VCaP (cell line): ENCODE results near the gene PTTG1IP.
A peak's percentile ranks its signal among the peaks of the same experiment; 100 is the strongest.

Experiments used
- H3K27ac ChIP-seq: fragments of 450-650 bp; 2 replicates; pipeline ENCODE4 v1.5.1; 2017
- TF ChIP-seq, protein P1 (sequence below): fragments of 450-650 bp; conservative IDR thresholded peaks from 2 replicates; pipeline ENCODE4 v1.5.1; 2017; ENCODE audit warnings: mild to moderate bottlenecking, moderate library complexity

The PTTG1IP gene

DNA sequence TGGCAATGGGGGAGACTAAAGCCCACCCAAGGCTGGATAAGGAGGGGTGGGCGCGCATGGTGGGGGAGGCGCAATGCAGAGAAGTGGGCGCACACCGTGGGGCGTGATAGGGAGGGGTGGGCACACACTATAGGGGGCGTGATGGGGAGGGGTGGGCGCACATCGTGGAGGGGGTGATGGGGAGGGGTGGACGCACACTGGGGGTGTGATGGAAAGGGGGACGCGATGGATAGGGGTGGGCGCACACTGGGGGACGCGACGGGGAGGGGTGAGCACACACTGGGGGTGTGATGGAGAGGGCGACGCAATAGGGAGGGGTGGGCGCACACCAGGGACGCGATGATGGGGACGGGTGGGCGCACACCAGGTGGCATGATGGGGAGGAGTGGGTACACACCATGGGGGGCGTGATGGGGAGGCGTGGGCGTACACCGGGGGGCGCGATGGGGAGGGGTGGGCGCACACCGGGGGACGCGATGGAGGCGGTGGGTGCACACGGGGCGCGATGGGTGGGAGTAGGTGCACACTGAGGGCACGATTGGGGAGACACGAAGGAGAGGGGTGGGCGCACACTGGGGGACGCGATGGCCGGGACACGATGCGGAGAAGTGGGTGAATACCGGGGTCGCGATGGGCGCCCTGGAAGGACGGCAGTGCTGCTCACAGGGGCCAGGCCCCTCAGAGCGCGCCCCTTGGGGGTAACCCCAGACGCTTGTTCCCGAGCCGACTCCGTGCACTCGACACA lies 56.6 kb downstream of the PTTG1IP start:
- TF ChIP-seq, protein P1, sequence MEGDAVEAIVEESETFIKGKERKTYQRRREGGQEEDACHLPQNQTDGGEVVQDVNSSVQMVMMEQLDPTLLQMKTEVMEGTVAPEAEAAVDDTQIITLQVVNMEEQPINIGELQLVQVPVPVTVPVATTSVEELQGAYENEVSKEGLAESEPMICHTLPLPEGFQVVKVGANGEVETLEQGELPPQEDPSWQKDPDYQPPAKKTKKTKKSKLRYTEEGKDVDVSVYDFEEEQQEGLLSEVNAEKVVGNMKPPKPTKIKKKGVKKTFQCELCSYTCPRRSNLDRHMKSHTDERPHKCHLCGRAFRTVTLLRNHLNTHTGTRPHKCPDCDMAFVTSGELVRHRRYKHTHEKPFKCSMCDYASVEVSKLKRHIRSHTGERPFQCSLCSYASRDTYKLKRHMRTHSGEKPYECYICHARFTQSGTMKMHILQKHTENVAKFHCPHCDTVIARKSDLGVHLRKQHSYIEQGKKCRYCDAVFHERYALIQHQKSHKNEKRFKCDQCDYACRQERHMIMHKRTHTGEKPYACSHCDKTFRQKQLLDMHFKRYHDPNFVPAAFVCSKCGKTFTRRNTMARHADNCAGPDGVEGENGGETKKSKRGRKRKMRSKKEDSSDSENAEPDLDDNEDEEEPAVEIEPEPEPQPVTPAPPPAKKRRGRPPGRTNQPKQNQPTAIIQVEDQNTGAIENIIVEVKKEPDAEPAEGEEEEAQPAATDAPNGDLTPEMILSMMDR, result no peak
- peak overlapping the region; percentile 87; the same call in 1 of the 2 replicates for H3K27ac ChIP-seq

DNA sequence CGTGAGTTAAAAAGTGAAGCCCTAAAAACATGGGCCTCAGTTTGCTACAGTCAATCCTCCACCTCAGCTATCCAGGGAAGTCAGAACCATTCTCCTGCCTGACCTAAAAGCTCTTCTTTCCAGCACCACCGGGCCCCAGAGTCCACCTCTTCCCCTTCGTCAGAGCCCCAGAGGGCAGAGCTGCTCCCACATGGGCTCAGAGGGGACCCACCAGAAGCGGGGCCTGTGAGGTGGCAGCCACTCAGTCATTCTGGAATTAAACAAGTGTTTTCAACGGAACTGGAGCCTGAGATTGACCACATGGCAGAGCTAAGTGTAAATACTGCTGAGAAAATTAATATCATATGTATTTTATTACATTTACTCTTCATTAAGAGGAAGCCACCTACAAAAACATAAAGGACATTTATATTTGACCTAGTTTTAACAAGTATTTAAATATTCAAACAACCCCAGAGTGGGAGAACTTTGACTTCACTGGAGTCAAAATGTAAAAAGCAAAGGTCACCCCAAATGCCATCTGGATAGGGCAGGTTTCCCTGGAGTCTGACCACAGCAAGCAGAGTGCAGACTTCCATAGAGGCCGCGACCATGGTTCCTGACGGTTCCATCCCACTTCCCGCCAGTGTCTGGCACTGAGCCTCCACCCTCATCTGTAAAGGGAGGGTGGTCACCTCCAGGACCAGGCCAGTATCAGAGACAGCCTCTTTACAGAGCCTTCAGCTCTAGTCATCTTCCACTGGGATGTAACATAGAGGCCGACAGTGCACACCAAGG lies 57.5 kb downstream of the PTTG1IP start:
- peak overlapping the region; percentile 87; the same call in 1 of the 2 replicates for H3K27ac ChIP-seq
- TF ChIP-seq, protein P1, result no peak

DNA sequence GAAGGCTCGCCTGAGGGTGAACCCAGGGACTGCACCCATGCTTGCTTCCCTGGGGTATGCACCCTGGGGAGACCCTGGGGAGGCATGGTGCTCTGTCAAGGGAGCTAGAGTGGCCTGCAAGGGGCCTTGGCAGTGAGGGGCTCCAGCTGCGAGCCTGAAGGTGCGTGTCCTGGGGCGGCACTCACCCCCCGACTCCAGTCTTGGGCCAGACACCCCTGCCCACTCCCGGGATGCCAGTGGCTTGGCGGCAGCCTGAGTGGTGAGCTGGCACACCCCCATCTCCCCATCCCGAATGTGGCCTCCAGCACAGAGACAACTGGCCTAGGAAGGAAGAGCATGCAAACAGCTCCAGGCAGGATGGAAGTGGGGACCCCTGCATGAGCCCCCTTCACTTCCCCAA lies 58.3 kb downstream of the PTTG1IP start:
- TF ChIP-seq, protein P1, result no peak
- peak overlapping the region; percentile 87; the same call in 1 of the 2 replicates for H3K27ac ChIP-seq

DNA sequence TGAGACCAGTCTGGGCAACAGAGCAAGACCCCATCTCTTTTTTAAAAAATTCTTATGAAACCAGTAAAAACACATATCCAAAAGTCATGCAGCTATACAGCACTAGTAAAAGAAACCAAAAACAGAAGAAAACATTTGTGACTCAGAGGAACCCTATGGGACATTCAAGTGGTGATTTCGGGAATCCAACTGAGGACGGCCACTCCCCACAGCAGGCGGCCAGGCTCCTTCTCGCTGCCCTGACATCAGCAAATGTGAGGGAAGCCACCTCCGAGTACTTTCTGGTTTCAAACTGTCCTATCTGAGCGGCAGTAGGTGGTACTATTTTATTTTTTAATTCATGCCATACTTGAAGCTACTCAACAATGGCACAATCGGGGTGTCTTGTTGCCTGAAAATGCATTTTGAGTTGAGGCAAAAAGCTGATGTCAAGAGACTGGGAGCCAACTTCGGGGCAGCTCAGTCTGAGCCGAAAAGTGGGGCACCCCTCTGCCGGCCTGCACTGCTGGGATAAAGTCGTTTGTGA lies 58.9 kb downstream of the PTTG1IP start:
- TF ChIP-seq, protein P1, result no peak

DNA sequence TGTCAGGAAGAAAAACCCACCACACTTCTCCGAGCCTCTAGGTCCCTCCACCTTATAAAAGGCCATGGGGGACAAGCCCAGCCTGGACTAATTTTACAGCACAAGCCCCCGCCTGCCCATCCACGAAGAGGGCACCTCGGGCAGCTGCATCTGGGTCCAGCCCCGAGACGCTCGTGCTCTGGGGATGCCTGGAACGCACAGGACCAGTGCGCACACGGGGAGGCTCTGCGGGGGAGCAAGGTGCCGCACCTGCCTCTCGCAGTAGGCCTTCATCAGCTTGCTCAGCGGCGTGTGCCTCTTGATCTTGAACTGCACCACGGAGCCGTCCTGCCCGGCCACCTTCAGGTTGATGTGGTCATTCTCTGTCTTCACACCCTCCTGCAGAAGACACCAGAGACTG lies 59.8 kb downstream of the PTTG1IP start:
- TF ChIP-seq, protein P1, result no peak
- H3K27ac ChIP-seq, result peak overlapping the region; percentile 78

More for the DNA sequence above, 58.9 kb downstream of the PTTG1IP start:
- peak overlapping the region; percentile 78; the same call in 1 of the 2 replicates for H3K27ac ChIP-seq

DNA sequence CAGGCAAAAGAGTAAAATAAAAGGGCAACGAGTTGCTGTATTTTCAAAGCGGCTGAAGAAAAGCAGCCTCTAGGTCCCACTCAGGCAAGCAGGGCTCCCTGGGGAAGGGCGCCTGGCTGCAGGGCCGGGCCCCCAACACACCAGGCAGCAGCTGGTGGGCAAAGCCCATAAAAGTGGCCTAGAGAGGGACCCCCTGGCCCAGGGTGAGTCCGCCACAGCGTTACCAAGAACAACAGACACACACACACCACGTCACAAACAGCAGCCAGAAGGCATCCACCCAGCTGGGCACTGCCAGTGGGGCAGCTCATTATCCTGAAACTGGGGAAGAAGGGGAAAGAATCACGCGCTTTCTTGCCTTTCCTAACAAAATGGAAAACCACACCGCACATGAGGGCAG lies 60.3 kb downstream of the PTTG1IP start:
- TF ChIP-seq, protein P1, result no peak
- H3K27ac ChIP-seq, result peak overlapping the region; percentile 78

DNA sequence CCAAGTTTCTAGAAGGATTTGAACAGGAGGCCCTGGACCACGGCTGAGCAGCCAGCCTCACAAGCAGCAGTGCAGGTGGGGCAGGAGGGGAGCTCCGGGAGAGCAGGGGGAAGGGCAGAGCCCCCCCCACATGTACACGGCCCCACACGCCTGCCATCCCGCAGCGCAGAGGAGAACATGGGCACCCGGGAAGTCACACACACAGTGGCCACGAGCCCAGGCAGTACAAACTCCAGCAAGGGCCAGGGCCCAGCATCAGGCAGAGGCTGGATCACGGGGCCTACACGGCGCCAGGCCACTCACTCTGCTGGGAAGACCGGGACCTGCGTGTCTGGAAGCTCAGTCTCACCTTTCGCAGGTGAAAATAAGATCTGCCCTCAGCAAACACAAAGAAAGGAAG lies 60.9 kb downstream of the PTTG1IP start:
- TF ChIP-seq, protein P1, result no peak

More for the DNA sequence above, 60.9 kb downstream of the PTTG1IP start:
- peak overlapping the region; percentile 78 for H3K27ac ChIP-seq
